ENCODE data around the gene DLK1. TPM values are rescaled to one million over a fixed set of nuclear protein-coding genes. Genes with fewer than 3 reads are reported as not detected.

DLK1 gene
- total RNA-seq, 2 experiments from 2014 or later, result not detected

GRCh38 chr14:100696590-100696989, 30.1 kb upstream of the DLK1 start:
- Histone ChIP-seq H3K9me2 (ENCODE audit: insufficient read depth, low read length) (no peaks in the 10 kb centered on the region), H3K4me2 (ENCODE audit: low read length) (no peak overlapping the region), H3K9me3 (ENCODE audit: low read length) (no peaks in the 10 kb centered on the region), H3K4me3 (ENCODE audit: low read depth, low read length, poor library complexity, severe bottlenecking) (no peak overlapping the region), H3K4me1 (ENCODE audit: insufficient read depth, low read length, poor library complexity, severe bottlenecking) (no peaks in the 10 kb centered on the region), H3K79me2 (ENCODE audit: insufficient read depth, low read depth, low read length) (no peaks in the 10 kb centered on the region), H4K20me1 (ENCODE audit: insufficient read depth, low read length) (no peaks in the 10 kb centered on the region), H3K36me3 (ENCODE audit: insufficient read depth, low read length) (no peaks in the 10 kb centered on the region), H3K27ac (ENCODE audit: low read depth, low read length, poor library complexity, severe bottlenecking) (no peak overlapping the region), H2AFZ (ENCODE audit: low read length) (no peak overlapping the region)
- intact Hi-C loops (cut with micrococcal nuclease; ENCODE audit: unreplicated experiment), result no loop called here
- CTCF ChIA-PET (ENCODE audit: unreplicated experiment), result no interaction called here
- BruUV-seq (replicated peaks), result no TSS peak
- POLR2A ChIA-PET, result no interaction called here
- TF ChIP-seq EZH2phosphoT487 (IDR thresholded peaks at IDR 0.05; ENCODE audit: borderline replicate concordance, low read depth, low read length) (no peak), CTCF (conservative IDR thresholded peaks at IDR 0.05; ENCODE audit: low read length) (no peak)
- no peak for DNase-seq (ENCODE audit: low spot score)

DNA sequence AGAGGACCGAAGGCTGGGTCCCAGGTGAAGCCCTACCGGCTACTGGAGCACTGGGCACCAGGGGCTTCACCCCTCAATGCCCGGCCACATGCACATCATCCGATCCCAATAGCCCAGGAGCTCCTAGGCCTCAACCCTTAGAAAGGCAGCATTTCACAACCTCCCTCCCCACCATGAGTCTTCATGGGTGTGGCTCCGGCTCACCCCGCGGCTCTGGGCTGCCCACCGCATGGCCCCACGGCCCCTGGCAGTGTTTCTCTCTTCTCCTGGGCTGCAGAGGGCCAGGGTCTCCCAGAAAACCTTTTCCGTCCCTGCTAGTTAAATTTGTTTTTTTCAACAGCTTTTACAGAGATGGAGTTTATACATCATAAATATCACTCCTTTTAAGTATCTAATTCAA, 28.6 kb upstream of the DLK1 start:
- no TSS peak for BruUV-seq (replicated peaks)
- Histone ChIP-seq H3K36me3 (ENCODE audit: insufficient read depth, low read length) (no peaks in the 10 kb centered on the region), H3K79me2 (ENCODE audit: insufficient read depth, low read depth, low read length) (no peaks in the 10 kb centered on the region), H3K9me2 (ENCODE audit: insufficient read depth, low read length) (no peaks in the 10 kb centered on the region), H4K20me1 (ENCODE audit: insufficient read depth, low read length) (no peaks in the 10 kb centered on the region), H3K27ac (ENCODE audit: low read depth, low read length, poor library complexity, severe bottlenecking) (no peak overlapping the region), H3K4me3 (ENCODE audit: low read depth, low read length, poor library complexity, severe bottlenecking) (no peak overlapping the region), H3K9me3 (ENCODE audit: low read length) (no peaks in the 10 kb centered on the region), H3K4me2 (ENCODE audit: low read length) (no peak overlapping the region), H2AFZ (ENCODE audit: low read length) (no peak overlapping the region), H3K4me1 (ENCODE audit: insufficient read depth, low read length, poor library complexity, severe bottlenecking) (no peaks in the 10 kb centered on the region)
- CTCF ChIA-PET (ENCODE audit: unreplicated experiment), result no interaction called here
- no peak for TF ChIP-seq EZH2phosphoT487 (IDR thresholded peaks at IDR 0.05; ENCODE audit: borderline replicate concordance, low read depth, low read length)
- no peak for TF ChIP-seq CTCF (conservative IDR thresholded peaks at IDR 0.05; ENCODE audit: low read length)
- intact Hi-C loops (cut with micrococcal nuclease; ENCODE audit: unreplicated experiment), result no loop called here
- POLR2A ChIA-PET, result no interaction called here
- DNase-seq (ENCODE audit: low spot score), result no peak

DNA sequence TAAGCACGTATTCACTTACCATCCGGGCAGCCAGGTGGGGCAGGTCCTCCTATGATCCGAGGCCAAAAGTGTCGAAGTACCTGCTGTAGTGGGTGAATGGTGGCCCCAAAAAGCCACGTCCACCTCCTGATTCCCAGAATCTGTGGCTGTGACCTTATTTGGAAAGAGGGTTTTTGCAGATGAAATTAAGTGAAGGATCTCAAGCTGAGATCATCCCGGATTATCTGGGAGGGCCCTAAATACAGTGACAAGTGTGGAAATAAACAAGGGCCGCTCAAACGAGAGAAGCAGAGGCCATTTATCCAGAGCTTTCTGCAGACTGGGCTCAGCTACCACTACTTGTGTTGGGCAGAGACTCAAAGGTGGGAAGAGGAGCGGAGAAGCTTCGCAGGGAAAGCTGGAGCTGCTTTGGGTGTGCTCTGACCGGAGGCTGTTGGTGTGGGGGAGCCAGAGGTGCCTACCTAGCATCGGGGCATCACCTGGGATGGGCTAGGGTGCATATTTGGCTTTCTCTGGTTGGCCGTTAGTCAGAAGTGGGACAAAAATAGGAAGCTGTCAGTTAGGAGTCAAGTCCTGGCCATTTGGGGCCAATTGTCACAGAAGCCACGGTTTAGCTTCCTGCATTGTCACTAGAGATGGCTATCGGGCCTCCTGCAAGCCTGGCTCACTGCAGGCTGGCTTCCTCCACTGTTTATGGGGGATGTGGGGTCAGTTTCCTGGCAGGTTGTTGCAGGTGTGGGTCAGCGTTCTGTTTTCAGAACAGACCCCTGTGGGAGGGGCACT, 27.8 kb upstream of the DLK1 start:
- no peak for DNase-seq (ENCODE audit: low spot score)
- BruUV-seq (replicated peaks), result no TSS peak
- Histone ChIP-seq H3K4me2 (ENCODE audit: low read length) (no peak overlapping the region), H3K9me2 (ENCODE audit: insufficient read depth, low read length) (no peaks in the 10 kb centered on the region), H3K9me3 (ENCODE audit: low read length) (no peaks in the 10 kb centered on the region), H3K27ac (ENCODE audit: low read depth, low read length, poor library complexity, severe bottlenecking) (no peak overlapping the region), H3K79me2 (ENCODE audit: insufficient read depth, low read depth, low read length) (no peaks in the 10 kb centered on the region), H2AFZ (ENCODE audit: low read length) (no peak overlapping the region), H3K4me1 (ENCODE audit: insufficient read depth, low read length, poor library complexity, severe bottlenecking) (no peaks in the 10 kb centered on the region), H3K36me3 (ENCODE audit: insufficient read depth, low read length) (no peaks in the 10 kb centered on the region), H4K20me1 (ENCODE audit: insufficient read depth, low read length) (no peaks in the 10 kb centered on the region), H3K4me3 (ENCODE audit: low read depth, low read length, poor library complexity, severe bottlenecking) (no peak overlapping the region)
- ChIA-PET POLR2A (interaction anchor here (0.6 kb wide), 1 partner anchor 24 kb away, joined by 4 read pairs; no protein-coding TSS in a partner anchor), CTCF (ENCODE audit: unreplicated experiment) (no interaction called here)
- TF ChIP-seq EZH2phosphoT487 (IDR thresholded peaks at IDR 0.05; ENCODE audit: borderline replicate concordance, low read depth, low read length) (no peak), CTCF (conservative IDR thresholded peaks at IDR 0.05; ENCODE audit: low read length) (no peak)
- intact Hi-C loops (cut with micrococcal nuclease; ENCODE audit: unreplicated experiment), result no loop called here

Measured in OCI-LY7 (cell line).